NT2/D1 (cell line): Measurements from ENCODE around the gene PAFAH1B1.

Source experiments
- SUZ12 ChIP-seq: IDR thresholded peaks from 2 replicates; pipeline ENCODE4 v1.6.1; 2011; ENCODE audit not compliant: insufficient read length, insufficient read depth; ENCODE audit errors: extremely low read depth
- YY1 ChIP-seq: IDR thresholded peaks from 2 replicates; pipeline ENCODE4 v1.6.1; 2011; ENCODE audit not compliant: insufficient read length, insufficient read depth

DNA sequence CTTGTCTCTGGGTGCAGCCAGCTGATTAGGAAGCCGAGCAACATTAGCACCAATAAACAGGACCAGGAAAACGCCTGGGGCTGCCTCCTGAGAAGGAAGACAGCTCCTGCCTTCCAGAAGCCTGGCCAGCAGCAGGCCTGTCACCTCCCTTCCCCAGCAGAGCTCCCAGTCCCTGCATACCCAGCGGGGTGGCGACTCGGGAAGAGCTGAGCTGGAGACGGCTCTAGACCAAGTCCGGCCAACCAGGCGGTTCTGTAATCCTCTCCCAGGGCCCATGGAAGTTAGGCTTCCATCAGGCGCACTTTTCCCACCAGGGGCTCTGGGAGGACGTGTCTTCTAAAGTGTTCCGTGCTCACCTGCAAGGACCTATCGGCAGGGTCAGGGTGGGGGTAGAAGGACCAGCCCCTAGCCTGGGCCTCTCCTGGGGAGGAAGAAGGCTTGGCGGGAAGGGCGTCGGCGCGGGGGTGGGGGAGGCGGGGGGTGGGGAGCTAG, 130.1 kb downstream of the PAFAH1B1 start:
- TF ChIP-seq SUZ12: no peak
- TF ChIP-seq YY1: no peak
